Hematopoietic multipotent progenitor cell treated with erythropoietin and hydrocortisone succinate and interleukin-3 and kit ligand, for 4 days (in vitro differentiated cells): Measurements from ENCODE around the gene SLC6A20.

ENCODE experiments used
- DNase-seq: peaks from one replicate; pipeline ENCODE4 v3.0.0-alpha.2; 2015

The SLC6A20 gene

GRCh38 chr3:45795882-45796765, at the start of gene SLC6A20:
Gene SLC6A20, minus strand, starts transcription at chr3:45796536. Its CDS starts 117 bp downstream, at chr3:45796419.
- DNase-seq, result peak; percentile 38

- DNase-seq, result peak; percentile 16
Measured at GRCh38 chr3:45844616-45845015, 48.3 kb upstream of the SLC6A20 start.

- DNase-seq, result no peak
Measured at GRCh38 chr3:45842851-45843625, 46.7 kb upstream of the SLC6A20 start.

- DNase-seq, result peak; percentile 99
Measured at GRCh38 chr3:45841757-45842491, 45.6 kb upstream of the SLC6A20 start, which contains the start of gene LZTFL1. Gene LZTFL1, minus strand, starts transcription at chr3:45842119. Its CDS starts 128 bp downstream, at chr3:45841991.

GRCh38 chr3:45841420-45841756, 45.1 kb upstream of the SLC6A20 start:
- peak; percentile 66 for DNase-seq

- no peak for DNase-seq
Measured at GRCh38 chr3:45838466-45838865, 42.1 kb upstream of the SLC6A20 start.

- DNase-seq, result peak; percentile 39
Measured at GRCh38 chr3:45832699-45833098, 36.4 kb upstream of the SLC6A20 start.

GRCh38 chr3:45830121-45830520, 33.8 kb upstream of the SLC6A20 start:
- no peak for DNase-seq

GRCh38 chr3:45826908-45827307, 30.6 kb upstream of the SLC6A20 start:
- no peak for DNase-seq

- no peak for DNase-seq
Measured at GRCh38 chr3:45826321-45826720, 30.0 kb upstream of the SLC6A20 start.

GRCh38 chr3:45821127-45821526, 24.8 kb upstream of the SLC6A20 start:
- DNase-seq, result no peak

- DNase-seq, result no peak
Measured at GRCh38 chr3:45819543-45819942, 23.2 kb upstream of the SLC6A20 start.

- peak; percentile 13 for DNase-seq
Measured at GRCh38 chr3:45817831-45818522, 21.6 kb upstream of the SLC6A20 start.

- no peak for DNase-seq
Measured at GRCh38 chr3:45816544-45816943, 20.2 kb upstream of the SLC6A20 start.

GRCh38 chr3:45814322-45814721, 18.0 kb upstream of the SLC6A20 start:
- DNase-seq, result no peak

- DNase-seq, result peak; percentile 12
Measured at GRCh38 chr3:45807681-45808540, 11.6 kb upstream of the SLC6A20 start.

GRCh38 chr3:45807133-45807532, 10.8 kb upstream of the SLC6A20 start:
- DNase-seq, result peak; percentile 16

- no peak for DNase-seq
Measured at GRCh38 chr3:45806072-45806471, 9.7 kb upstream of the SLC6A20 start.

- no peak for DNase-seq
Measured at GRCh38 chr3:45803252-45803935, 7.1 kb upstream of the SLC6A20 start.

GRCh38 chr3:45802146-45802545, 5.8 kb upstream of the SLC6A20 start:
- no peak for DNase-seq

GRCh38 chr3:45800611-45801010, 4.3 kb upstream of the SLC6A20 start:
- DNase-seq, result no peak
